SJCRH30 (cell line): ENCODE results near the gene LGALS3BP. TPM values are rescaled to one million over a fixed set of nuclear protein-coding genes. Genes with fewer than 3 reads are reported as not detected.

Experiments
- DNase-seq, 2 experiments: peaks; one replicate each; pipeline ENCODE4 v3.0.0-alpha.2; 2015 to 2020
- H3K27ac ChIP-seq: fragments of 250-450 bp; sonication (Bioruptor Pico); 2 replicates; pipeline ENCODE4 v1.5.1; 2020; ENCODE audit warnings: mild to moderate bottlenecking, moderate library complexity
- H3K27me3 ChIP-seq: fragments of 250-450 bp; sonication (Bioruptor Pico); 2 replicates; pipeline ENCODE4 v1.5.1; 2020; ENCODE audit warnings: mild to moderate bottlenecking, moderate library complexity
- H3K36me3 ChIP-seq: fragments of 250-450 bp; sonication (Bioruptor Pico); 2 replicates; pipeline ENCODE4 v1.5.1; 2020; ENCODE audit warnings: mild to moderate bottlenecking, moderate library complexity
- H3K4me1 ChIP-seq: fragments of 250-450 bp; sonication (Bioruptor Pico); 2 replicates; pipeline ENCODE4 v1.5.1; 2020; ENCODE audit warnings: mild to moderate bottlenecking, moderate library complexity
- H3K4me3 ChIP-seq: fragments of 250-450 bp; sonication (Bioruptor Pico); 2 replicates; pipeline ENCODE4 v1.5.1; 2020; ENCODE audit warnings: mild to moderate bottlenecking, moderate library complexity
- H3K9me3 ChIP-seq: fragments of 250-450 bp; sonication (Bioruptor Pico); replicated peaks from 2 replicates; pipeline ENCODE4 v1.5.1; 2020; ENCODE audit warnings: mild to moderate bottlenecking, moderate library complexity
- total RNA-seq: library from RNA; depleted of rRNA; stranded (reverse); fragments of >200 nt; shearing (Covaris generic); gene quantifications from 2 replicates; pipeline ENCODE4 v1.2.3, GENCODE V29; 2014

The LGALS3BP gene
- total RNA-seq, 1 experiment from 2014 or later = 140 TPM

GRCh38 chr17:78997231-78997741 lies 17.6 kb upstream of the LGALS3BP start:
- Histone ChIP-seq H3K27ac (no peak overlapping the region), H3K27me3 (no peaks in the 10 kb centered on the region), H3K4me3 (no peak overlapping the region), H3K4me1 (no peaks in the 10 kb centered on the region), H3K36me3 (peaks cover 58% of the 10 kb centered on the region), H3K9me3 (no peaks in the 10 kb centered on the region)
- no peak for DNase-seq

GRCh38 chr17:78996781-78997201 lies 17.1 kb upstream of the LGALS3BP start:
- no peak overlapping the region for H3K4me3 ChIP-seq
- H3K9me3 ChIP-seq = no peaks in the 10 kb centered on the region
- H3K27ac ChIP-seq = no peak overlapping the region
- no peak for DNase-seq
- H3K4me1 ChIP-seq = no peaks in the 10 kb centered on the region
- H3K27me3 ChIP-seq = no peaks in the 10 kb centered on the region
- H3K36me3 ChIP-seq = peaks cover 62% of the 10 kb centered on the region

GRCh38 chr17:78995761-78996451 lies 16.2 kb upstream of the LGALS3BP start:
- no peak overlapping the region for H3K27ac ChIP-seq
- H3K4me3 ChIP-seq = no peak overlapping the region
- H3K27me3 ChIP-seq = no peaks in the 10 kb centered on the region
- H3K4me1 ChIP-seq = no peaks in the 10 kb centered on the region
- no peak for DNase-seq
- H3K9me3 ChIP-seq = no peaks in the 10 kb centered on the region
- peaks cover 70% of the 10 kb centered on the region for H3K36me3 ChIP-seq

GRCh38 chr17:78995022-78995760 lies 15.5 kb upstream of the LGALS3BP start:
- no peak for DNase-seq
- no peak overlapping the region for H3K27ac ChIP-seq
- H3K27me3 ChIP-seq = no peaks in the 10 kb centered on the region
- peaks cover 77% of the 10 kb centered on the region for H3K36me3 ChIP-seq
- no peak overlapping the region for H3K4me3 ChIP-seq
- H3K9me3 ChIP-seq = no peaks in the 10 kb centered on the region
- no peaks in the 10 kb centered on the region for H3K4me1 ChIP-seq

GRCh38 chr17:78993981-78994671 lies 14.4 kb upstream of the LGALS3BP start:
- H3K9me3 ChIP-seq = no peaks in the 10 kb centered on the region
- H3K27ac ChIP-seq = no peak overlapping the region
- H3K4me1 ChIP-seq = no peaks in the 10 kb centered on the region
- no peak for DNase-seq
- H3K27me3 ChIP-seq = no peaks in the 10 kb centered on the region
- peaks cover 75% of the 10 kb centered on the region for H3K36me3 ChIP-seq
- H3K4me3 ChIP-seq = no peak overlapping the region

- Histone ChIP-seq H3K4me1 (no peaks in the 10 kb centered on the region), H3K27ac (no peak overlapping the region), H3K4me3 (no peak overlapping the region), H3K36me3 (peaks cover 69% of the 10 kb centered on the region), H3K27me3 (no peaks in the 10 kb centered on the region), H3K9me3 (no peaks in the 10 kb centered on the region)
- peak; percentile 65 to 81 for DNase-seq
Measured at GRCh38 chr17:78993241-78993956, 13.7 kb upstream of the LGALS3BP start.

- peaks cover 62% of the 10 kb centered on the region for H3K36me3 ChIP-seq
- H3K4me1 ChIP-seq = no peaks in the 10 kb centered on the region
- no peaks in the 10 kb centered on the region for H3K27me3 ChIP-seq
- no peak overlapping the region for H3K27ac ChIP-seq
- no peak overlapping the region for H3K4me3 ChIP-seq
- DNase-seq = no peak
- H3K9me3 ChIP-seq = no peaks in the 10 kb centered on the region
Measured at GRCh38 chr17:78992542-78993212, 13.0 kb upstream of the LGALS3BP start.

GRCh38 chr17:78991906-78992532 lies 12.3 kb upstream of the LGALS3BP start:
- Histone ChIP-seq H3K9me3 (no peaks in the 10 kb centered on the region), H3K4me3 (no peak overlapping the region), H3K36me3 (peaks cover 58% of the 10 kb centered on the region), H3K27ac (no peak overlapping the region), H3K27me3 (no peaks in the 10 kb centered on the region), H3K4me1 (peaks cover 4% of the 10 kb centered on the region; the same call in 1 of the 2 replicates)
- DNase-seq = no peak

GRCh38 chr17:78991017-78991738 lies 11.5 kb upstream of the LGALS3BP start:
- Histone ChIP-seq H3K27ac (no peak overlapping the region), H3K36me3 (peaks cover 50% of the 10 kb centered on the region), H3K4me3 (no peak overlapping the region), H3K4me1 (peaks cover 8% of the 10 kb centered on the region), H3K9me3 (no peaks in the 10 kb centered on the region), H3K27me3 (no peaks in the 10 kb centered on the region)
- no peak for DNase-seq

GRCh38 chr17:78990349-78991016 lies 10.8 kb upstream of the LGALS3BP start:
- peaks cover 49% of the 10 kb centered on the region for H3K36me3 ChIP-seq
- no peaks in the 10 kb centered on the region for H3K9me3 ChIP-seq
- H3K4me1 ChIP-seq = peaks cover 14% of the 10 kb centered on the region
- H3K27ac ChIP-seq = no peak overlapping the region
- H3K4me3 ChIP-seq = no peak overlapping the region
- no peak for DNase-seq
- no peaks in the 10 kb centered on the region for H3K27me3 ChIP-seq

GRCh38 chr17:78988152-78988551 lies 8.4 kb upstream of the LGALS3BP start:
- peaks cover 29% of the 10 kb centered on the region for H3K36me3 ChIP-seq
- H3K27me3 ChIP-seq = no peaks in the 10 kb centered on the region
- DNase-seq = no peak
- H3K4me3 ChIP-seq = no peak overlapping the region
- peaks cover 18% of the 10 kb centered on the region for H3K4me1 ChIP-seq
- no peak overlapping the region for H3K27ac ChIP-seq
- no peaks in the 10 kb centered on the region for H3K9me3 ChIP-seq

GRCh38 chr17:78986649-78987328 lies 7.1 kb upstream of the LGALS3BP start:
- peak overlapping the region; percentile 48 for H3K4me3 ChIP-seq
- peak overlapping the region; percentile 88 for H3K27ac ChIP-seq
- no peaks in the 10 kb centered on the region for H3K27me3 ChIP-seq
- H3K9me3 ChIP-seq = no peaks in the 10 kb centered on the region
- peaks cover 20% of the 10 kb centered on the region for H3K4me1 ChIP-seq
- peaks cover 20% of the 10 kb centered on the region for H3K36me3 ChIP-seq
- peak; percentile 58 to 76 for DNase-seq
